ENCODE results near the gene KIF14. TPM values are rescaled to one million over a fixed set of nuclear protein-coding genes. Genes with fewer than 3 reads are reported as not detected.
A peak's percentile ranks its signal among the peaks of the same experiment; 100 is the strongest.

The KIF14 gene
- total and polyA plus RNA-seq, 2 of the 8 experiments (the other 6 are each of a cell fraction or from before 2014, with no cell fraction given), result 2.6 to 23.3 TPM

DNA sequence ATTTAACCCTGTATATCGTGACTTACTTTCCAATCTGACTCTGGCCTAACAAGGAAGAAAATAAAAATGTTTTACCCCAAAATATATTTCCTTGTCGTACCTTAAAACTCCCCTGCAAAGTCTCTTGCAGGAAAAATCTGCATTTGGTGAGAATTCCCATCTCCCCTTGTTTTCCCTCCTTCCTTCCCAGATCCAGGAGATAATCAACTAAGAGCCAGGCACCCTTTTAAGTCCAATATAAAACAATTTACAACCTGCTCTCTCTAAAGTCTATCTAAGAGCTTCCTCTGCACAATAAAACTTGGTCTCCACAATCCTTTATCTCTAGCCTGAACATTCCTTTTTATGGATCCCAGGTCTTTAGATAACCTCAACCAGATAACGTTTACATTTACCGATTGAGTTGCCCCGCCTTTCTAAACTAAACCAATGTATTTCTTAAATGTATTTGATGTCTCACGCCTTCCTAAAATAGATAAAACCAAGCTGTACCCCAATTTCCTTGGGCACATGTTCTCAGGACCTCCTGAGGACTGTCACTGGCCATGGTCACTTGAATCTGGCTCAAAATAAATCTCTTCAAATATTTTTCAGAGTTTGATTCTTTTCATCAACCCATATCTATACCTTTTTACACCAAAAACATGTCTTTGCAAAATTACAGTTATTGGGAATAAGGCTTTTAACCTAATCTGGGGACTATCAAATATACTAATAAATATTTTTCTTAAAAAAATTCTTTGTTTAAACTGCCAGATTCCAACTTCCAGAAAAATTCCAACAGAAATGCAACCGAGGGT, 48.2 kb upstream of the KIF14 start:
- no peak for DNase-seq (ENCODE audit: low read depth in 1 of 2, low spot score in 2 of 2)
- Histone ChIP-seq H3K23me2 (ENCODE audit: low read depth, low read length) (peaks cover 3% of the 10 kb centered on the region; the same call in 1 of the 2 replicates), H3K4me1 (replicated peaks in 1 of 4; ENCODE audit: control insufficient read depth in 3 of 4, insufficient read depth in 4 of 4, low read length in 3 of 4) (peaks cover 0 to 8% (median 5%) of the 10 kb centered on the region in 4 experiments; a peak in 4 of 7 replicates), H4K20me1 (replicated peaks in 1 of 2; ENCODE audit: control insufficient read depth in 1 of 2, insufficient read depth in 2 of 2, low read length in 2 of 2) (no peaks in the 10 kb centered on the region), H3K9ac (replicated peaks in 1 of 4; ENCODE audit: extremely low read depth in 1 of 4, low read depth in 3 of 4, low read length in 3 of 4) (peak overlapping the region in 3 of 4 experiments; percentile 78 to 90 (median 85); a peak in 5 of 7 replicates), H3K27me3 (replicated peaks in 1 of 4; ENCODE audit: control insufficient read depth in 3 of 4, extremely low read depth in 1 of 4, insufficient read depth in 3 of 4, low read length in 3 of 4) (no peaks in the 10 kb centered on the region), H2BK20ac (ENCODE audit: low read length) (no peak overlapping the region), H3K14ac (ENCODE audit: insufficient read length) (no peak overlapping the region), H2AFZ (ENCODE audit: low read length) (no peak overlapping the region), H3K79me2 (ENCODE audit: control insufficient read depth in 1 of 2, insufficient read depth in 2 of 2, low read length in 2 of 2) (peaks cover 0 to 19% of the 10 kb centered on the region in 2 experiments; a peak in 3 of 4 replicates), H4K91ac (replicated peaks; ENCODE audit: insufficient read length, low read length) (no peak overlapping the region), H3K9me3 (ENCODE audit: insufficient read depth in 2 of 2, low read depth in 1 of 2, low read length in 1 of 2) (no peaks in the 10 kb centered on the region), H2AK5ac (ENCODE audit: low read depth, low read length) (no peak overlapping the region), H2BK15ac (ENCODE audit: low read length) (no peak overlapping the region), H3K56ac (replicated peaks; ENCODE audit: insufficient read length, low read depth, low read length) (no peak overlapping the region), H3K18ac (ENCODE audit: extremely low read depth, low read length) (no peak overlapping the region), H4K8ac (ENCODE audit: extremely low read depth, insufficient read depth, low read length) (no peak overlapping the region; the same call in 1 of the 2 replicates), H3K27ac (ENCODE audit: low read depth, low read length) (peak overlapping the region; percentile 93; the same call in 1 of the 2 replicates), H3K4ac (replicated peaks; ENCODE audit: insufficient read length, low read depth, low read length) (no peak overlapping the region), H4K5ac (ENCODE audit: insufficient read length, low read depth, low read length) (no peak overlapping the region), H3K36me3 (ENCODE audit: control insufficient read depth in 2 of 4, insufficient read depth in 4 of 4, low read length in 3 of 4) (peaks cover 0 to 8% (median 2%) of the 10 kb centered on the region in 4 experiments; a peak in 3 of 8 replicates), H3K79me1 (ENCODE audit: low read depth, low read length) (0 out of 2 replicates have a peak, but pooled peaks cover 2% of the 10 kb centered on the region), H3K4me3 (ENCODE audit: extremely low read depth in 1 of 4, insufficient read depth in 2 of 4, low read depth in 3 of 4, low read length in 4 of 4) (peak overlapping the region; percentile 68 to 86 (median 78)), H3K4me2 (ENCODE audit: insufficient read depth in 1 of 2, low read depth in 2 of 2, low read length in 2 of 2) (peak overlapping the region; percentile 68 to 80), H2BK12ac (ENCODE audit: low read depth, low read length) (no peak overlapping the region), H2BK5ac (ENCODE audit: low read depth, low read length) (no peak overlapping the region), H3K23ac (ENCODE audit: insufficient read length) (no peak overlapping the region), H2BK120ac (replicated peaks; ENCODE audit: low read depth, low read length) (no peak overlapping the region)
- ChIA-PET POLR2A (ENCODE audit: partially characterized antibody) (interaction anchor here (1.0 to 1.8 kb wide), 9 partner anchors 10 to 71 kb away, joined by 3 to 8 read pairs (median 6); partner anchors contain the start of genes CAMSAP2 and KIF14), CTCF (ENCODE audit: partially characterized antibody) (interaction anchor here (0.6 to 2.7 kb wide), 5 partner anchors 46 to 261 kb away, joined by 3 to 14 read pairs (median 3); no protein-coding TSS in a partner anchor)
- WGBS, 2 experiments (ENCODE audit: extremely low coverage in 1 of 2, insufficient coverage in 1 of 2, insufficient read length in 1 of 2, insufficient replicate concordance in 2 of 2, low coverage in 1 of 2, low lambda C conversion rate in 2 of 2, missing lambda C conversion rate in 1 of 2), result 45% methylated on average over 7 of the region's 7 CpGs; no CpG with 5 or more reads in 1 of the 2 experiments
- no peak for TF ChIP-seq SP1 (IDR thresholded peaks at IDR 0.05; ENCODE audit: low read depth, low read length)
- no peak for TF ChIP-seq PHF8 (conservative IDR thresholded peaks at IDR 0.05; ENCODE audit: low read depth, low read length)
- no peak for TF ChIP-seq RFX5 (IDR thresholded peaks at IDR 0.05; ENCODE audit: borderline replicate concordance, low read depth, low read length)
- TF ChIP-seq NRF1 (IDR thresholded peaks at IDR 0.05; ENCODE audit: low read depth, low read length), result no peak
- no peak for TF ChIP-seq KDM5A (IDR thresholded peaks at IDR 0.05; ENCODE audit: low read length)
- TF ChIP-seq HDAC6 (IDR thresholded peaks at IDR 0.05; ENCODE audit: low read depth, low read length), result no peak
- TF ChIP-seq SRF (IDR thresholded peaks at IDR 0.05; ENCODE audit: low read depth, low read length), result no peak
- TF ChIP-seq HDAC2 (IDR thresholded peaks at IDR 0.05; ENCODE audit: borderline replicate concordance in 1 of 2, low read depth in 2 of 2, low read length in 2 of 2), result no peak
- TF ChIP-seq CTBP2 (IDR thresholded peaks at IDR 0.05; ENCODE audit: borderline replicate concordance, insufficient read depth, insufficient read length, low read length), result no peak
- no peak for TF ChIP-seq TEAD4 (IDR thresholded peaks at IDR 0.05; ENCODE audit: low read depth, low read length)
- no peak for TF ChIP-seq POLR2A (IDR thresholded peaks at IDR 0.05; ENCODE audit: control extremely low read depth in 1 of 2, low read depth in 2 of 2, low read length in 2 of 2)
- no peak for TF ChIP-seq GABPA (IDR thresholded peaks at IDR 0.05; ENCODE audit: borderline replicate concordance, insufficient read depth, low read length)
- FAIRE-seq, result no peak

Measured in H1 (cell line).